NAMALWA (cell line): ENCODE data around the gene DRG1.
"Not testable (repeated sequence)": the region's sequence is repeated elsewhere in the genome, so short reads cannot be mapped to it uniquely, and the experiment has no call there.

Experiments used
- DNase-seq: peaks from one replicate; pipeline ENCODE4 v3.0.0-alpha.2; 2015; ENCODE audit warnings: low spot score

Gene DRG1, protein sequence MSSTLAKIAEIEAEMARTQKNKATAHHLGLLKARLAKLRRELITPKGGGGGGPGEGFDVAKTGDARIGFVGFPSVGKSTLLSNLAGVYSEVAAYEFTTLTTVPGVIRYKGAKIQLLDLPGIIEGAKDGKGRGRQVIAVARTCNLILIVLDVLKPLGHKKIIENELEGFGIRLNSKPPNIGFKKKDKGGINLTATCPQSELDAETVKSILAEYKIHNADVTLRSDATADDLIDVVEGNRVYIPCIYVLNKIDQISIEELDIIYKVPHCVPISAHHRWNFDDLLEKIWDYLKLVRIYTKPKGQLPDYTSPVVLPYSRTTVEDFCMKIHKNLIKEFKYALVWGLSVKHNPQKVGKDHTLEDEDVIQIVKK

DNA sequence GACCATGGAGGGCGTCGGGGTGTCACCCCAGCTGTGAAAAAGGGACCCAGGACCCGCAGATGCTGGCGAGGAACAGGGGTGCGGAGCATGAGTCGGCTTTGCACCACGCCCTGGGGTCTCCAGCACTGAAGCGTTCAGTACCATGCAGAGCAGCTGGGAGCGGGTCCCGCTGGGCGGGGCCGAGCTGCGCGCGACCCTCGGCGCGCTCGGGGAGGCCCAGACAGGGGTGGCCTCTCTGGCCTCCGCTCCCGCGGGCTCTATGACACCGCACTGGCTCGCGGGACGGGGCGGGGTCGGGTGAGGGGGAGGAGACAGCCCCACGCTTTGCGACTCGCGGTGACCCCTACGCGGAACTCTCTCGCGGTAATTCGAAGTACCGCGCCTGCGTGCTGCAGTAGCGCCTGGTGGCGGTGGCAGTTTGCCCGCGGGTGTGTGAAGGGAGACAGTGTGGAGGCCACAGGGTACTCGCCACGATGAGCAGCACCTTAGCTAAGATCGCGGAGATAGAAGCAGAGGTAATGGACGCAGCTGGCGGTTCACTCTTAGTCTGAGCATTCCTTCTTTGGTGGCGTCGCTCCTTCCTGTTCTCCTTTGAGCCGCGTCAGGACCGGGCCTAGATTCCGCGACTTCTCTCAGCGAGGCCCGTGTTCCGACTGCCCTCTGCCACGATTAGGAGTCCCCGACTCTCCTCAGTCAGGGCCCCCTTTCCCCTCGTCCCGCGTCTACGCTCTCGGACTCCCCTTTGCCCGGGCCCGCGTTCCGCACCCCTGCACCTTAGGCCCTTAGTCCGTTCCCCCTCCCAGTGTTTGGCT, at the start of gene DRG1:
TSS of gene DRG1 (plus strand) at position 394 of the 812 bp plus-strand sequence. CDS start at position 474, 80 bp downstream.
- DNase-seq: peak; percentile 97

- no peak for DNase-seq
These were observed 49.4 kb upstream of the DRG1 start for GRCh38 chr22:31349960-31350359.

DNA sequence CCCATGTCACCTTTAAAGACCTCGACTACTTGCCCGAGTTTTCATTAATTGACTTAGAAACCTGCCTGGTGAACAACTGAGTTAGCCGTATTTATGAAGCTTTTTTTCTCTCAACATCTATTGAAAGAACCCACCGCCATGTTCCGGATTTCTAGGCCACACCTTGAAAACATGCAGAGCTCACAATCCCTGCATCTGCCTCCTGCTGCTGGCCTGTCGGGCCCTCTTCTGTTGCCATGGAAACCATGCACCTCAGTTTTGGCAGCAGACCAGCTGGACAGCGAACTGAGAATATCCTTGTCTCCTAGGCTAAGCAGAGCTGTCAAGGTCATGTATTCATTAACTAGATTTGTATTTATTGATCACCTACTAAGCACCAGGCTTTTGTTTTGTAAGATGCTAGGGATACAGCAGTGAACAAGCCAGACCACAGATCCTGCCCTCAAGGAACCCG, 49.0 kb upstream of the DRG1 start:
- DNase-seq: peak; percentile 27

DNA sequence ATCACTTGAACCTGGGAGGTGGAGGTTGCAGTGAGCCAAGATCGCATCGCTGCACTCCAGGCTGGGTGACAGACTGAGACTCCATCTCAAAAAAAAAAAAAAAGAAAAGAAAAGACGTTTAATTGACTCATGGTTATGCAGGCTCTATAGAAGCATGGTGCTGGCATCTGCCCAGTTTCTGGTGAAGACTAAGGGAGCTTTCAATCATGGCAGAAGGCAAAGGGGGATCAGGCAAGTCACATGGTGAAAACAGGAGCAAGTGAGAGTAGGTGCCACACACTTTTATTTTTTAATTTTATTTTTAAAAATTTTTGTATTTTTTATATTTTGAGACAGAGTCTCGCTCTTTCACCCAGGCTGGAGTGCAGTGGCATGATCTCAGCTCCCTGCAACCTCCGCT, 44.9 kb upstream of the DRG1 start:
- no peak for DNase-seq

GRCh38 chr22:31360029-31360428, 39.4 kb upstream of the DRG1 start:
- no peak for DNase-seq

DNA sequence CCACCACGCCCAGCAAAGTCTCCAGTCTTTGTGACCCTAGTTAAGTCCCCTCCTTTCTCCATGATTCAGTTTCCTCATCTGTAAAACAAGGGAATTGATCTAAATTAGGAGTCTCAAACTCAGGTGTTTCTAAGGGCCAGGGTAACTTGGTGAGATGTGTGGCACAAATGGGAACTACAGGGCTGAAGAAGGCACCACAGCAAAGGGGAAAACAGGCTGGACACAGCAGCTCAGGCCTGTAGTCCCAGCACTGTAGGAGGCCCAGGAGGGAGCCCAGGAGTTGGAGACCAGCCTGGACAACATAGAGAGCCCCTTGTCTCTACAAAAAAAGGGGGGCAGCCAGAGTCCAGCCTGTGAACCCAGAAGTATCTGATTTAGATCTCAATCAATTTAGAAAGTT, 37.7 kb upstream of the DRG1 start:
- DNase-seq: no peak

DNA sequence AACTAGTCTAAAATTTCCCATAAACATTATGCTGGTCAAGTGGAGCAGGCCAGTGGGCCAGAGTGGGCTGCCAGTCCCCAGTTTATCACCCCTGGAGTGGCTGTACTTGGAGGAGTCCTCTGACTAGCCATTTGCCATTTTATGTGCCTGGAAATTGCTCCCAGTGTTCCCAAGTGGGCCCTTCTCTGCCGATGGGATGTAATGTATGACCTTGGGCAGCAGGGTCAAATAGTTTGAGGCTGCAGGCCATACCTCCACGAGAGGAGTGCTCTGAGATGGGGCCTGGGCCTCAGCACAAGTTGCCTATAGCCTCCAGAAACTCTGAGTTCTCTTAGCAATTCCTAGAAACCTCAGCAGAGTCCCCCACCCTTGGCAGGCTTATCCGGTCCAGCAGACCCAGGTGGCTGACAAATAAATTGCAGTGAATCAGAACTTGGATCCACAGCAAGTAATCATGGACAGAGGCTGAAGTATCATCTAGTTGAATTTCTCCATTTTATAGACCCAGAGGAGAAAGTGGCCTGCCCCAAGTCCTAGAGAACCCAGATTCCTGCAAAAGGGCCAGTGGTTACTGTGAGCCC, 35.4 kb upstream of the DRG1 start:
- no peak for DNase-seq

GRCh38 chr22:31367426-31367825, 32.0 kb upstream of the DRG1 start:
- DNase-seq: no peak

DNA sequence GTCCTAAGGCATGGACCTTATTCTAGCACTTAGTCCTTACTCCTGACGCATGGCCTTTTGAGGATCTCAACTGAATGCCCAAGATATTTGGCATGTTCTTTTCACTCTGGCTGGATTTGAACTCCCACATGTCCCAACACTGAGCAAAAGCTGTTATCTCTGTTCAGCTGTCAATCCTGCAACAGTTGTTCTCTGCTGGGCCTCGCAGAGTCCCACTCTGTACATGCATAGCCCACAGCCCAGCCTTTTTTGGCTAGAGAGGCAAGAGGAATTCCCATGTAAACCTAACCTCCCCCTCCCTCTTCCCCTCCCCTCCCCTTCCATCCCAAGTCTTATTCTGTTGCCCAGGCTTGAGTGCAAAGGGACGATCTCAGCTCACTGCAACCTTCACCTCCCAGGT, 21.8 kb upstream of the DRG1 start:
- DNase-seq: no peak

DNA sequence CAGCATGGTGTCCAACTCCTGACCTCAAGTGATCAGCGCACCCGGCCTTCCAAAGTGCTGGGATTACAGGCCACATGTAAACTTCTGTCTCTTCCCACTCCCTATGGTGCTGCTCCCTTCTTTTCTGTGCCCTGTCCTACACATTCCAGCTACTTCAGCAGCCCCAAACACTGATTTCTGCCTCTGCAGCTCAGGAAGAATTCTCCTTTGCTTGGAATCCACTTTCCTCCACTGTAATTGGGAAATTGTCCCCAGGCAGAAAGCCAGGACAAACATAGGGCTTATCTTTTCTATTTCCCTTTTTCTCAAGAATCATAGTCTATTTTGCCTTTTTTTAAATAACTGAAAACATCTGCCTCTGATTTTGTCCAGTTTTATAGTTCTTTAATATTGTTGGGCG, 21.3 kb upstream of the DRG1 start:
- DNase-seq: no peak

DNA sequence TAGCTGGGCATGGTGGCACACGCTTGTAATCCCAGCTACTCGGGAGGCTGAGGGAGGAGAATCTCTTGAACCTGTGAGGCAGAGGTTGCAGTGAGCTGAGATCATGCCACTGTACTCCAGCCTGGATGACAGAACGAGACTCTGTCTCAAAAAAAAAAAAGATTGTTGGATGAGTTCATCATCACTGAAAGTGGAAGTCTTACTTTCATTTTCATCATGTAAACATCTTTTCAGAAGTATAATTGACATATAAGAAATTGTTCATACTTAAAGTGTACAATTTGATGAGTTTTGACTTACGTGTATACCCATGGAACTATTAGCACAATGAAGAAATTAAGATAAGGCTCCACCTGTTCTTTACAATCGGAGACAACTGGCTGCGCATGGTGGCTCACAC, 20.8 kb upstream of the DRG1 start:
- not testable (repeated sequence) for DNase-seq

GRCh38 chr22:31393893-31394292, 5.5 kb upstream of the DRG1 start:
- peak; percentile 55 for DNase-seq

- DNase-seq: peak; percentile 9
These were observed 5.1 kb upstream of the DRG1 start for GRCh38 chr22:31394326-31394725.

GRCh38 chr22:31398231-31398630, 1.2 kb upstream of the DRG1 start:
- DNase-seq: no peak

DNA sequence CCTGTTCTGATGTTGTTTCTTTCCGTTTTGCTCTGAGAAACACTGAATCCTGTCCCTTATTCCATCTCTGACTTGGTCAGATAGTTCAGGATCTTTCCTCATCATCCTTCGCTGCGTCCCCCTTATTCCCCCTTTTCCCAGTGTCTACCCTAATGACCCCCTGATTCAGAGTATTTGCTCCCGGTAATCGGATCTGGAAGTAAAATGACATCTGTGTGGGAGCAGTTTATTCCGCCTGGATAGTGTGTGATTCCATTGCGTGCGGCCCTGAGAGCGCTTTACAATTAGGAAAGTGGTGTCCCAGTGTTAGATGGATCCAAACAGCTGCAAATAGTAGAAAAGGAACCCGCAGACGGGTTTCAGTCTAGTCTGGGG, 606 bp downstream of the DRG1 start:
- no peak for DNase-seq

DNA sequence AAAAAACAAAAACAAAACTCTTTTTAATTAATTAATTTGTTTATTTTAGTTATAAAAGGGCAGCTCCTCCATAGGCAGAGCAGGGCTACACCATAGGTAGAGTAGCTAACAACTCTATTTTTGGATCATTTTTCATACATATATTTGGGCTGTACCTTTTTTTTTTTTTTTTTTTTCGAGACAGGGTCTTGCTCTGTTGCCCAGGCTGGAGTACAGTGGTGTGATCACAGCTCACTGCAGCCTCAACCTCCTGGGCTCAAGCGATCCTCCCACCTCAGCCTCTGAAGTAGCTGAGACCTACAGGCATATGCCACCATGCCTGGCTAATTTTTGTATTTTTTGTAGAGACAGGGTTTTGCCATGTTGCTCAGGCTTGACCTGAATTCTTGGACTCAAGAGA, 2.9 kb downstream of the DRG1 start:
- DNase-seq: not testable (repeated sequence)

- no peak for DNase-seq
These were observed 26.1 kb downstream of the DRG1 start for GRCh38 chr22:31425331-31426050.

GRCh38 chr22:31431950-31432349, 32.5 kb downstream of the DRG1 start:
- no peak for DNase-seq

- no peak for DNase-seq
These were observed 36.7 kb downstream of the DRG1 start for GRCh38 chr22:31436132-31436531.

DNA sequence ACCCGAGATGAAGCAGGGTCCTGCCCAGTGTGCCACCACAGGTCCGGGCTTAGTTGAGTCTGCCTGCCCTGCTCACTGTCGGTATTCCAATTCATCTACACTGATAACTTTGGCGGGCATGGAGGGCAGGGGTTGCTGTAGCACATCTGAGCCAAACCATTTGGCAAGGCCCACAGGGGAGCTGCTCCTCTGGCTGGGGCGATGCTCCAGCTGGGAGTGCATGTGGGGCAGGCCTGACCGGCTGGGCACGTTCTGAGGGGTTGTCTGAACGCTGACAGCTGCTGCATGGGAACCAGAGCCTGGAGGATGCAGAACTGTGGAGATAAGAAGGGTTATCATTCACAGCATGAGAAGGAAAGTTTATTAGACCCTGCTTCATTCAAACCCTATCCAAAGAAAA, 40.4 kb downstream of the DRG1 start:
- no peak for DNase-seq

GRCh38 chr22:31440681-31441080, 41.3 kb downstream of the DRG1 start:
- no peak for DNase-seq

GRCh38 chr22:31441652-31442051, 42.2 kb downstream of the DRG1 start:
- DNase-seq: no peak
